ENCODE measurements around the gene NSUN4. TPM values are rescaled to one million over a fixed set of nuclear protein-coding genes. Genes with fewer than 3 reads are reported as not detected.

The NSUN4 gene
- total RNA-seq, 2 experiments from 2014 or later, result 28.5 to 29.3 TPM

- Mint-ChIP-seq H3K4me3 (no peak overlapping the region), H3K27ac (no peak overlapping the region), H3K4me1 (ENCODE audit: low read depth) (no peaks in the 10 kb centered on the region), H3K9me3 (no peaks in the 10 kb centered on the region), H3K27me3 (no peaks in the 10 kb centered on the region), H3K36me3 (ENCODE audit: low read depth) (no peaks in the 10 kb centered on the region)
- CTCF ChIA-PET, result interaction anchor here (2.1 kb wide), 1 partner anchor 45 kb away, joined by 6 read pairs; no protein-coding TSS in a partner anchor
- ATAC-seq, result no peak
- intact Hi-C loops (cut with micrococcal nuclease), result no loop called here
- POLR2A ChIA-PET, result interaction anchor here (0.6 to 0.7 kb wide), 2 partner anchors 20 to 99 kb away, joined by 3 read pairs; no protein-coding TSS in a partner anchor
- DNase-seq, result no peak
- TF ChIP-seq, protein P1, sequence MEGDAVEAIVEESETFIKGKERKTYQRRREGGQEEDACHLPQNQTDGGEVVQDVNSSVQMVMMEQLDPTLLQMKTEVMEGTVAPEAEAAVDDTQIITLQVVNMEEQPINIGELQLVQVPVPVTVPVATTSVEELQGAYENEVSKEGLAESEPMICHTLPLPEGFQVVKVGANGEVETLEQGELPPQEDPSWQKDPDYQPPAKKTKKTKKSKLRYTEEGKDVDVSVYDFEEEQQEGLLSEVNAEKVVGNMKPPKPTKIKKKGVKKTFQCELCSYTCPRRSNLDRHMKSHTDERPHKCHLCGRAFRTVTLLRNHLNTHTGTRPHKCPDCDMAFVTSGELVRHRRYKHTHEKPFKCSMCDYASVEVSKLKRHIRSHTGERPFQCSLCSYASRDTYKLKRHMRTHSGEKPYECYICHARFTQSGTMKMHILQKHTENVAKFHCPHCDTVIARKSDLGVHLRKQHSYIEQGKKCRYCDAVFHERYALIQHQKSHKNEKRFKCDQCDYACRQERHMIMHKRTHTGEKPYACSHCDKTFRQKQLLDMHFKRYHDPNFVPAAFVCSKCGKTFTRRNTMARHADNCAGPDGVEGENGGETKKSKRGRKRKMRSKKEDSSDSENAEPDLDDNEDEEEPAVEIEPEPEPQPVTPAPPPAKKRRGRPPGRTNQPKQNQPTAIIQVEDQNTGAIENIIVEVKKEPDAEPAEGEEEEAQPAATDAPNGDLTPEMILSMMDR (IDR thresholded peaks at IDR 0.05), result no peak
Measured at GRCh38 chr1:46401964-46402626, 61.5 kb downstream of the NSUN4 start.

DNA sequence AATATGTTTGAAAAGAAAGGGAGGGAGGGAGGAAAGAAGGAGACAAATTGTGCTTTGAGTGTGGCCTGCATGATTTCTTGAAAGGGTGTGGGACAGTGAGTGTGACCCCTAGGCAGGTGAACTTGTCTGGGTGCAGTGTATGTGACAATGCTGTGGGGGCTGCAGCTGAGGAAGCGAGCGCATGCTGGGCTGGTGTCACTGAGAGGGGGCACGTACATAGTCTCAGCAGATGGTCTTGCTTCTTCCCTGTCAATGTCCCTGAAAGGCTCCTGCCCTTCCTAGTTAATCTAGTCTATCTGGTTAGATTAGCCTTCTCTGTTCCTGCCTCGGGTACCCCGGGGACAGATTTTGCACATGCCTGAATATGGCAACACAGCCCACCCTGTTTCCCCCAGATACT, 63.3 kb downstream of the NSUN4 start:
- Mint-ChIP-seq H3K36me3 (ENCODE audit: low read depth) (no peaks in the 10 kb centered on the region), H3K4me1 (ENCODE audit: low read depth) (no peaks in the 10 kb centered on the region), H3K27ac (no peak overlapping the region), H3K27me3 (no peaks in the 10 kb centered on the region), H3K4me3 (no peak overlapping the region), H3K9me3 (no peaks in the 10 kb centered on the region)
- intact Hi-C loops (cut with micrococcal nuclease), result no loop called here
- DNase-seq, result no peak
- ChIA-PET CTCF (no interaction called here), POLR2A (no interaction called here)
- no peak for ATAC-seq
- TF ChIP-seq, protein P1 (IDR thresholded peaks at IDR 0.05), result no peak

DNA sequence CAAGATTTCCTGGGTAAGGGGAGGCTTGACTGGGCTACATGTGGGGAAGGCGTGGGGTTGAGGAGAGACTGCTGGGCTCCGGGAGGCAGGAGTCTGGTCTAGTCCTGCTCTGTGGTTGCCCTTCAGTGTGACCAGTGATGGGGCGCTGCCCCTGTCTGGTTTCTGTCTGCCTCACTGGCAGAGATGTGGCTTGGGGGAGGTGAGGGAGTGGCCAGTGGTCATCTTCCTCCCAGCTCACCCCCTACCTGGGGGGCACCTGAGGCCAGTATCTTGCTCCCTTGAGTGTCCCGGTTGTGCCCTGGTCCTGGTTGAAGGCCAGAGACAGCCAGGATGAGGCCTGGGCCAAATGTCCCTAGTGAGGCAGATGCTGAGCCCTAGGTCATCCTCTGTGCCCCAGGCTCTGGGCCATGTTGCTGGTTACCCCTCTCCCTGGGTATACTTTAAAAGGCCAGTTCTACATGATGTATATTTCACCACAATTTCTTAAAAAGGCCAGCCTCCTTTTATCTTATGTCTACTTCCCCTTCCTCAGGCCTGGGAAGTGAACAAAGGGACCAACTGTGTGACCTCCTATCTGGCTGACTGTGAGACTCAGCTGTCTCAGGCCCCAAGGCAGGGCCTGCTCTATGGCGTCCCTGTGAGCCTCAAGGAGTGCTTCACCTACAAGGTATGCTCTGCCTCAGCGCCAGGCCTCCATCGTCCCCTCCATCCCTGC, 64.0 kb downstream of the NSUN4 start:
- intact Hi-C loops (cut with micrococcal nuclease), result no loop called here
- Mint-ChIP-seq H3K4me3 (no peak overlapping the region), H3K9me3 (no peaks in the 10 kb centered on the region), H3K27me3 (no peaks in the 10 kb centered on the region), H3K4me1 (ENCODE audit: low read depth) (no peaks in the 10 kb centered on the region), H3K27ac (no peak overlapping the region), H3K36me3 (ENCODE audit: low read depth) (no peaks in the 10 kb centered on the region)
- ATAC-seq, result no peak
- ChIA-PET POLR2A (no interaction called here), CTCF (no interaction called here)
- DNase-seq, result no peak
- TF ChIP-seq, protein P1 (IDR thresholded peaks at IDR 0.05), result no peak

- Mint-ChIP-seq H3K36me3 (ENCODE audit: low read depth) (no peaks in the 10 kb centered on the region), H3K4me3 (no peak overlapping the region), H3K27me3 (no peaks in the 10 kb centered on the region), H3K9me3 (no peaks in the 10 kb centered on the region), H3K27ac (no peak overlapping the region), H3K4me1 (ENCODE audit: low read depth) (no peaks in the 10 kb centered on the region)
- no peak for DNase-seq
- CTCF ChIA-PET, result no interaction called here
- intact Hi-C loops (cut with micrococcal nuclease), result no loop called here
- POLR2A ChIA-PET, result no interaction called here
- TF ChIP-seq, protein P1 (IDR thresholded peaks at IDR 0.05), result no peak
- ATAC-seq, result no peak
Measured at GRCh38 chr1:46405197-46405555, 64.6 kb downstream of the NSUN4 start.

DNA sequence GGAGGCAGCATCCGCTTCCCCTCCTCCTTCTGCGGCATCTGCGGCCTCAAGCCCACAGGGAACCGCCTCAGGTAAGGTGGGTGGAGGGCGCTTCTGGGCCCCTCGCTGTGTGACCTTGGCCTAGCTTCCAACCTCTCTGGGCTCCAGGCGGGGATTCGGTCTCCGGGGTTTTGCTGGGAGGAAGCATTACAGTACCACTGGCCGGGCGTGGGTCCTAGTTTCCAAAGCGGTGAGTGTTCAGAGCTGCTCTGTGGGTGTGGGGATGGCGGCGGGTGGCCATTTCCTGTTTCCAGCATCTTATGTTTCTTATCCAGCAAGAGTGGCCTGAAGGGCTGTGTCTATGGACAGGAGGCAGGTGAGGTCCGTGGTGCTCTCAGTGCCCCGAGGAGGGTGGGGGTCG, 65.1 kb downstream of the NSUN4 start:
- Mint-ChIP-seq H3K36me3 (ENCODE audit: low read depth) (no peaks in the 10 kb centered on the region), H3K27ac (no peak overlapping the region), H3K9me3 (no peaks in the 10 kb centered on the region), H3K4me1 (ENCODE audit: low read depth) (no peaks in the 10 kb centered on the region), H3K27me3 (no peaks in the 10 kb centered on the region), H3K4me3 (no peak overlapping the region)
- POLR2A ChIA-PET, result no interaction called here
- CTCF ChIA-PET, result no interaction called here
- TF ChIP-seq, protein P1 (IDR thresholded peaks at IDR 0.05), result no peak
- intact Hi-C loops (cut with micrococcal nuclease), result no loop called here
- ATAC-seq (no peak), DNase-seq (no peak)

Data from activated CD8-positive, alpha-beta T cell treated with anti-CD3 and anti-CD28 coated beads for 36 hours (primary cell).